GDM1 (cell line): ENCODE data around the gene PRDM16.

Experiments
- DNase-seq: peaks from one replicate; lab custom pipeline; 2025; lab: John Stamatoyannopoulos, UW

Gene PRDM16

GRCh38 chr1:3262681-3263286, 193.8 kb downstream of the PRDM16 start:
- no peak for DNase-seq

GRCh38 chr1:3263790-3264189, 194.8 kb downstream of the PRDM16 start:
- no peak for DNase-seq

- no peak for DNase-seq
These were observed 195.5 kb downstream of the PRDM16 start for GRCh38 chr1:3264456-3264855.

- DNase-seq, result no peak
These were observed 197.1 kb downstream of the PRDM16 start for GRCh38 chr1:3265835-3266805.

- DNase-seq, result no peak
These were observed 198.0 kb downstream of the PRDM16 start for GRCh38 chr1:3266870-3267549.

GRCh38 chr1:3267550-3268270, 198.7 kb downstream of the PRDM16 start:
- no peak for DNase-seq

- DNase-seq, result no peak
These were observed 199.3 kb downstream of the PRDM16 start for GRCh38 chr1:3268281-3268680.

GRCh38 chr1:3270403-3271245, 201.6 kb downstream of the PRDM16 start:
- DNase-seq, result no peak

GRCh38 chr1:3271866-3272265, 202.9 kb downstream of the PRDM16 start:
- no peak for DNase-seq

GRCh38 chr1:3272321-3273045, 203.5 kb downstream of the PRDM16 start:
- DNase-seq, result no peak

- DNase-seq, result no peak
These were observed 204.4 kb downstream of the PRDM16 start for GRCh38 chr1:3273447-3273846.

- DNase-seq, result no peak
These were observed 206.0 kb downstream of the PRDM16 start for GRCh38 chr1:3274972-3275371.

GRCh38 chr1:3275471-3276340, 206.7 kb downstream of the PRDM16 start:
- DNase-seq, result no peak

- no peak for DNase-seq
These were observed 207.4 kb downstream of the PRDM16 start for GRCh38 chr1:3276341-3276800.

- DNase-seq, result no peak
These were observed 208.0 kb downstream of the PRDM16 start for GRCh38 chr1:3277011-3277471.

GRCh38 chr1:3277623-3278022, 208.6 kb downstream of the PRDM16 start:
- no peak for DNase-seq

- no peak for DNase-seq
These were observed 209.6 kb downstream of the PRDM16 start for GRCh38 chr1:3278416-3279181.

- no peak for DNase-seq
These were observed 210.1 kb downstream of the PRDM16 start for GRCh38 chr1:3279182-3279470.

- DNase-seq, result no peak
These were observed 212.7 kb downstream of the PRDM16 start for GRCh38 chr1:3281735-3282134.
